Muscle layer of duodenum (tissue), 2 donors: ENCODE measurements around the gene HSPA12A.

Experiments used
- H3K27ac ChIP-seq: one replicate; pipeline ENCODE4 v1.7.0; 2013; ENCODE audit warnings: mild to moderate bottlenecking, low read length
- H3K27me3 ChIP-seq: one replicate; pipeline ENCODE4 v1.7.0; 2013; ENCODE audit warnings: low read depth, mild to moderate bottlenecking, control low read depth, low read length
- H3K36me3 ChIP-seq, 2 donors: one replicate each; pipeline ENCODE4 v1.7.0; 2013; ENCODE audit warnings: low read length in 2 of 2, control low read depth in 1 of 2, mild to moderate bottlenecking in 1 of 2; ENCODE audit not compliant: insufficient read depth in 2 of 2, control insufficient read depth in 1 of 2
- H3K4me1 ChIP-seq, 2 donors: one replicate each; pipeline ENCODE4 v1.7.0; 2013; ENCODE audit warnings: low read length in 2 of 2, mild to moderate bottlenecking in 2 of 2, control low read depth in 1 of 2, moderate library complexity in 1 of 2; ENCODE audit not compliant: insufficient read depth in 2 of 2, control insufficient read depth in 1 of 2
- H3K4me3 ChIP-seq, 2 donors: one replicate each; pipeline ENCODE4 v1.7.0; 2013; ENCODE audit warnings: low read length in 2 of 2, low read depth in 1 of 2, mild to moderate bottlenecking in 1 of 2
- H3K9me3 ChIP-seq, 2 donors: one replicate each; pipeline ENCODE4 v1.7.0; 2013; ENCODE audit warnings: low read length in 2 of 2, control low read depth in 1 of 2, mild to moderate bottlenecking in 1 of 2; ENCODE audit not compliant: control insufficient read depth in 1 of 2
- donor health status: healthy.

Gene HSPA12A

DNA sequence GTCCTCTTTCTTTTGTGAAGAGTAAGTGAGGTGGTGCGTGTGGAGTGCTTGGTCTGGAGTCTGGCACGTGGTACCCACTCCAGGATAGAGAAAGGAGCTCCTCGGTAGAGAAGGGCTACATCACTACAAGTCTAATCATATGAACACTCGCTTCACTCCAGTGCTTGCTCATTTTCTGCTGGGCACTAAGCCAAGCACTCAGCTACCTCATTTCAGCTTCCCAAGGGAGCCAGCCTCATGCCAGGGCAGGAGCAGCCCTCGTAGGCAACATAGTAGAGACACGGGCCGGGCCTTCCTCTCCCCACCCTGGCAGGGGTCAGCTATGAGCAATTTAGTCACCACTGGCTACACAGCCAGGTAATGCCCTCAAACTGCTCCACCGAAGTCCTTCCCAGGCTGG, 11.4 kb upstream of the HSPA12A start:
- no peaks in the 10 kb centered on the region for H3K9me3 ChIP-seq
- peaks cover 0 to 3% of the 10 kb centered on the region in 2 donors for H3K4me1 ChIP-seq
- H3K36me3 ChIP-seq: no peaks in the 10 kb centered on the region
- H3K4me3 ChIP-seq: no peak overlapping the region
- no peak overlapping the region for H3K27ac ChIP-seq
- H3K27me3 ChIP-seq: no peaks in the 10 kb centered on the region

DNA sequence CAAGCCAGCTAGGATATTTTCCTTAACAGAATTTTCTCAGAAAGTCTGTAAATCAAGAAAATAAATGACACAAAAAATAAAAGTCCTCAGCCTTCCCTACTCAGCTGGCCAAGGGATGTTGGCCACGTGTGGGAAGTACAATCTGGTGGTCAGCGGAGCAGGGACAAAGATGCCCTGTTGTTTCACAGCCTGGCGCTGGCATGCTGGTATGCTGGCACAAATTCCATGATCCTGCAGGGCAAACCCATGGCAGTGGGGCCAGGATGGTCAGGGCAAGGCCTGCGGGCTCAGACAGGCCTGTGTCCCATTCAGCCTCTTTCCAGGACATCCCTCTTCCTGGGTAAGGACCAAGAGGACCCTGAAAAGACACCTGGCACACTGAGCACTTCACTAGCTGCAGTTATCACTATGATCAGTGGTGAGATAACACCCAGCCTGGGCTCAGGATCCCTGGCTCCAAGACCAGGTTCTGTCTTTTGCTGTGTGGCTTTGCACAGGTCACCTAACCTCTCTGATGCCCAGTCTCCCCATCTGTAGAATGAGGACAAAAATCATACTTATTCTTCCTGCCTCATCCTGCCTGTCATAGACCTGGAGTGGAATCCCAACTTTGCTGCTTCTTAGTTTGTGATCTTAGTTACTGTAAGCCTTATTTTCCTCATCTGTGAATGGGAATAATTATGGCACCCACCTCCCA, 10.8 kb upstream of the HSPA12A start:
- Histone ChIP-seq H3K9me3 (no peaks in the 10 kb centered on the region), H3K27me3 (no peaks in the 10 kb centered on the region), H3K4me1 (peaks cover 0 to 3% of the 10 kb centered on the region in 2 donors), H3K36me3 (no peaks in the 10 kb centered on the region), H3K4me3 (no peak overlapping the region), H3K27ac (no peak overlapping the region)

DNA sequence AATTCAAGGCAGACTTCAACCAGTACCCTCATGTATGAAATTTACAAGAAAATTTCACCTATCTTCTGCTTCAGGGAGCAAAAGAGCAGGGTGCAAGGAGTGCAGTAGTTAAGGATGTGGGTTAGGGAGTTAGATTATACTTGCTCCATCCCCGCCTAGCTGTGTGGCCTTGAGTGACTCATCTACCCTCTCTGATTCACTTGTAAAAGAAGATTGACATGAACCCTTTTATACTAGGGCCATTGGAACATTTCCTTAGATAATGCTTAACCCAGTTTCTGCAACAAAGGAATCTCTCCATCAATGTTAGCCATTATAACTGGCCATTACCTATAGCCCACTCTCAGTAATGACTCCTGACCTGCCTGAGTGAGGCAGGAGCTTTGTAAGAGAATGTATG, 10.2 kb upstream of the HSPA12A start:
- Histone ChIP-seq H3K36me3 (no peaks in the 10 kb centered on the region), H3K4me1 (peaks cover 0 to 3% of the 10 kb centered on the region in 2 donors), H3K27me3 (no peaks in the 10 kb centered on the region), H3K4me3 (no peak overlapping the region), H3K27ac (no peak overlapping the region), H3K9me3 (no peaks in the 10 kb centered on the region)

DNA sequence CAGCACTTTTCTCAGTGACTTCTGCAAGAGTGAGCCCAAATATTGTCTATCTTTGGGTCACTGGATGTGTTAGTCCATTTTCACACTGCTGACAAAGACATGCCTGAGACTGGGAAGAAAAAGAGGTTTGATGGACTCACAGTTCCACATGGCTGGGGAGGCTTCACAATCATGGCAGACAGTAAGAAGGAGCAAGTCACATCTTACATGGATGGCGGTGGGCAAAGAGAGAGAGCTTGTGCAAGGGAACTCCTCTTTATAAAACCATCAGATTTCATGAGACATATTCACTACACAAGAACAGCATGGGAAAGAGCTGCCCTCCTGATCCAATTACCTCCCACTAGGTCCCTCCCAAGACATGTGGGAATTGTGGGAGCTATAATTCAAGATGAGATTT, 6.1 kb upstream of the HSPA12A start:
- H3K4me1 ChIP-seq: no peaks in the 10 kb centered on the region
- no peaks in the 10 kb centered on the region for H3K27me3 ChIP-seq
- H3K36me3 ChIP-seq: no peaks in the 10 kb centered on the region
- H3K4me3 ChIP-seq: no peak overlapping the region
- no peak overlapping the region for H3K27ac ChIP-seq
- H3K9me3 ChIP-seq: no peaks in the 10 kb centered on the region

- peaks cover 4% of the 10 kb centered on the region for H3K27me3 ChIP-seq
Observed at GRCh38 chr10:116748041-116748440, 5.7 kb upstream of the HSPA12A start.

GRCh38 chr10:116747325-116747724, 5.0 kb upstream of the HSPA12A start:
- H3K36me3 ChIP-seq: no peaks in the 10 kb centered on the region
- H3K27ac ChIP-seq: no peak overlapping the region
- H3K4me1 ChIP-seq: peaks cover 0 to 3% of the 10 kb centered on the region in 2 donors
- H3K4me3 ChIP-seq: no peak overlapping the region
- peaks cover 4% of the 10 kb centered on the region for H3K27me3 ChIP-seq
- H3K9me3 ChIP-seq: no peaks in the 10 kb centered on the region

More at GRCh38 chr10:116748041-116748440, 5.7 kb upstream of the HSPA12A start:
- peaks cover 0 to 3% of the 10 kb centered on the region in 2 donors for H3K4me1 ChIP-seq
- no peaks in the 10 kb centered on the region for H3K36me3 ChIP-seq
- no peak overlapping the region for H3K4me3 ChIP-seq
- H3K9me3 ChIP-seq: no peaks in the 10 kb centered on the region
- H3K27ac ChIP-seq: no peak overlapping the region

- H3K9me3 ChIP-seq: no peaks in the 10 kb centered on the region
- H3K4me3 ChIP-seq: no peak overlapping the region
- H3K4me1 ChIP-seq: peaks cover 3 to 10% of the 10 kb centered on the region in 2 donors
- H3K27ac ChIP-seq: no peak overlapping the region
- H3K36me3 ChIP-seq: no peaks in the 10 kb centered on the region
- peaks cover 4% of the 10 kb centered on the region for H3K27me3 ChIP-seq
Observed at GRCh38 chr10:116744885-116745284, 2.5 kb upstream of the HSPA12A start.

- no peak overlapping the region for H3K4me3 ChIP-seq
- H3K27me3 ChIP-seq: peaks cover 4% of the 10 kb centered on the region
- H3K4me1 ChIP-seq: peaks cover 3 to 10% of the 10 kb centered on the region in 2 donors
- H3K36me3 ChIP-seq: no peaks in the 10 kb centered on the region
- no peak overlapping the region for H3K27ac ChIP-seq
- no peaks in the 10 kb centered on the region for H3K9me3 ChIP-seq
Observed at GRCh38 chr10:116744163-116744753, 1.9 kb upstream of the HSPA12A start.

DNA sequence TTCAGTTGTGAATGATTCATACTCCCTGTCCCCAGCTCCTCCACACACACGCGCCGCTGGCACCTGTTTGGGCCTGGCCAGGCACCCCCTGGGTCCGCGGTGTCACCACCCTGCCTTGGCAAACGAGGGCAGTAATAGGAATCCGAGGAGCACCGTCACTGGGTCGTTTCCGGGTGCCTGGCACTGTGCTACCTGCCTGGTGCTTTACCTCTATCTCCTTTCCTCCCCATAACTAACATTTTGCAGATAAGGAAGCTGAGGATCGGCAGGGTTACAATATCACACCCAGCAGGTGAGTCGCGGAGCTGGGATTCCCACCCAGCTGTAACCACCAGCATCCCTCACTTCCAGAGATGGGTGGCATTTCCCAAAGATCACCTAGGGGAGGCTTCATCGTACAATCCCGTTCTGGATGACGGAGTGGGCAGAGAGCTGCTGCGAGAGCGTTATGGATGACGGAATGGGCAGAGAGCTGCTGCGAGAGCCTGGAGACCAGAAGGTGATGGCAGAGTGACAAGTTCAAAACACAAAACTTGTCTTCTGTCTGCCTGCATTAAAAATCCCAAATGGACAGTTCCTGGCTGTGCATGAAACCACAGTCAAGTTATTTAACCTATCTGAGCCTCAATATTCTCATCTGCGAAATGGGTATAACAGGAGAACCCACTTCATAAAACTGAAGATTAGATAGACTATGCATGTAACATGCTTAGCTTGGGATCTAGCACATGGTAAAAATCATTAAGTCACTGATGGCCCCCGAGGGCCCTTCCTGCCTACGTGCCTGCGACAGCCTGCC, 1.1 kb upstream of the HSPA12A start:
- Histone ChIP-seq H3K27ac (peak overlapping the region; percentile 16), H3K27me3 (peaks cover 4% of the 10 kb centered on the region), H3K9me3 (no peaks in the 10 kb centered on the region), H3K4me3 (peak overlapping the region; percentile 37 to 72), H3K36me3 (no peaks in the 10 kb centered on the region), H3K4me1 (peaks cover 3 to 10% of the 10 kb centered on the region in 2 donors)

GRCh38 chr10:116741391-116742351, 695 bp downstream of the HSPA12A start:
- no peak overlapping the region for H3K27ac ChIP-seq
- H3K4me1 ChIP-seq: peaks cover 3 to 10% of the 10 kb centered on the region in 2 donors
- peaks cover 4% of the 10 kb centered on the region for H3K27me3 ChIP-seq
- H3K4me3 ChIP-seq: peak overlapping the region; percentile 52 to 85
- no peaks in the 10 kb centered on the region for H3K36me3 ChIP-seq
- no peaks in the 10 kb centered on the region for H3K9me3 ChIP-seq
